ENCODE data around the gene GNPDA1.
"Not testable (repeated sequence)": the region's sequence is repeated elsewhere in the genome, so short reads cannot be mapped to it uniquely, and the experiment has no call there.

Gene GNPDA1

GRCh38 chr5:142012792-142013388 lies at the start of gene GNPDA1:
TSS of gene GNPDA1 (minus strand) at chr5:142013027. CDS start at chr5:142012035, 992 bp downstream.
- peak within 1 kb of the TSS; percentile 68 for H3K4me3 ChIP-seq (ENCODE audit: low read depth, low read length)

DNA sequence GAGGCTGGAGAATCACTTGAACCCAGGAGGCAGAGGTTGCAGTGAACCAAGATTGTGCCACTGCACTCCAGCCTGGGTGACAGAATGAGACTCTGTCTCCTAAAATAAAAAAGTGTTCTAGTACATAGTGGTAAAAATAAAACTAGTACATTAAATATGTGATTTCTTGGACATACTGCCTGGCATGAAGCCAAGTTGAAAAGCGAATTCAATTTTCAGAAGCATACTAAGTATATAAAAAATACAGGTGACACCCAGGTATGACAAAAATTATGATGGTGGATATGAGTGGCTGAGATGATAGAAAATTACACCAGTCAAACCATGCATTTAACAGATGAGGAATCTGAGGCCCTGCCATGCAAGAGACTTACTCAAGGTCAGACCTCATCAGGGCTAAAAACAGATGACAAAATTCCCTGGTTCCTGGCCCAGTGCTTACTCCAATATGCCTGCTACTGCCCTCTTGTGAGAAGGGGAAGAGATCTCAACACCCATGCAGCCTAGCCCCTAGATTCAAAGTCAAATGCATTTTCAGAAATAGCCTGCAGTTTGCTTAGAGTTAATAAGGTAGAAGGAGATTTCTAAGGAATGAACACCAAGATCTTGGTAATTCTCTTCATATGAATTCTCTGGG lies 46.6 kb upstream of the GNPDA1 start:
- H3K4me3 ChIP-seq (ENCODE audit: low read depth, low read length) = no peak overlapping the region

DNA sequence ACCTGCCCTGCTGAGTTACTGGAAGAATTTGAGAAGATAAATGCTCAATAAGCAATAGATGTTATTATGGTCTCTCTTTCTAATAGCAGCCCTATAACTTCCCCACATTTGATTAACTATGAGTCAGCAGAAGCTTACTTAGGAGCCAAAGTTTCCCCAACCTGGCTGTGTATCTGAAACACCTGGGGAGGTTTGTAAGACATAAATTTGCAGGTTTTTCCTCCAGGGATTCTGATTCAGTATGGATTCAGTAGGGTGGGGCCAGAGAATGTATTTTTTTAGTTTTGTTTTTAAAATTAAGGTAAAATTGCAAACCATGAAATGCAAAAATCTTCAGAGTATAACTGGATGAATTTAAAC lies 44.9 kb upstream of the GNPDA1 start:
- H3K4me3 ChIP-seq (ENCODE audit: low read depth, low read length) = no peak overlapping the region

- no peak overlapping the region for H3K4me3 ChIP-seq (ENCODE audit: low read depth, low read length)
These were observed 44.2 kb upstream of the GNPDA1 start for GRCh38 chr5:142056816-142057696.

DNA sequence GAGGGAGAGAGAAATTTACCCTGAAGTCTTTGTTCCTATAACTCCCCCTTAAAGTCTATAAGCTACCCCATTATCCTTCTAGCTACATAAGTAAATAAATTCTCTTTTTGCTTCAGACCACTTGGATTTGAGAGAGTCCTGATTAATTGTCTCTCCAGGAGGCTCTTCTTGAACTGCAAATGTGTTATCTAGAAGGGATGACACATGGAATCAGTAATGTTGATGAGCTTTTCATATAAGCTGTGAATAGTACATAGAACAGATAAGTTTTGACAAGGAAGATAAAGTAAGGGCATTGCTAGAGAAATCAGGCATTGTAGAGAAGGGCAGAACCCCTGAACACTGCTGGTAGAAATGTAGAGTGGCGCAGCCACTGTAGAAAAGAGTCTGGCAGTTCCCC lies 42.5 kb upstream of the GNPDA1 start:
- H3K4me3 ChIP-seq (ENCODE audit: low read depth, low read length) = no peak overlapping the region

GRCh38 chr5:142053426-142054151 lies 40.8 kb upstream of the GNPDA1 start:
- H3K4me3 ChIP-seq (ENCODE audit: low read depth, low read length) = no peak overlapping the region

DNA sequence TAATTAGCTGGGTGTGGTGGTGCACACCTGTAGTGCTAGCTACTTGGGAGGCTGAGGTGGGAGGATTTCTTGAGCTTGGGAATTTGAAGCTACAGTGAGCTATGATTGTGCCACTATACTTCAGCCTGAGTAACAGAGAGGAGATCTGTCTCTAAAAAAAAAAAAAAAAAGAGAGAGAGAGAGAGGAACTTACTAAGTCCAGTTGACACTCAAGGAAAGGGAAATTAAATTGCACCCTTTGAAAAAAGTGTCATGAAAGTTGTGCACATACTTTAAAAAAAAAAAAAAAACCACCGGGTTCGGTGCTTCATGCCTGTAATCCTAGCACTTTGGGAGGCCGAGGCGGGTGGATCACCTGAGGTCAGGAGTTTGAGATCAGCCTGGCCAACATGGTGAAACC lies 39.2 kb upstream of the GNPDA1 start:
- not testable (repeated sequence) for H3K4me3 ChIP-seq (ENCODE audit: low read depth, low read length)

- no peak overlapping the region for H3K4me3 ChIP-seq (ENCODE audit: low read depth, low read length)
These were observed 35.4 kb upstream of the GNPDA1 start for GRCh38 chr5:142048272-142048671.

DNA sequence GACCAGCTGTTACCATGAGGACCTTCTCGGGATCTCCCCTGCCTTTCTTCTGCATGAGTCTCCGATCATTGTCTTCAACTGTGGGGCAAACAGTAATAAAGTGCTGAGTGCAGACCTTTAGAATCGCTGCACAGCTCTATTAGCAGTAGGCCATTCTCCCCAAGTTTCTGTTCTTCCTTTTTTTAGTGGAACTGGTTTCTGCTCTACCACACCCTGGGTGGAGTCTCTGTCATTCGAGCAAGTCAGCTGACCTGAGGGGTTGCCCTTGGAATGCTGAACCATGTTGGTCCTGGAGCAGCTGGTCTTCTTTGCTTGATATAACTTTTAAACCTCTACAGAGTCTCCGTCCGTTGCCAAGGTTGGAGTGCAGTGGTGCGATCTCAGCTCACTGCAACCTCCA lies 33.4 kb upstream of the GNPDA1 start:
- H3K4me3 ChIP-seq (ENCODE audit: low read depth, low read length) = no peak overlapping the region

DNA sequence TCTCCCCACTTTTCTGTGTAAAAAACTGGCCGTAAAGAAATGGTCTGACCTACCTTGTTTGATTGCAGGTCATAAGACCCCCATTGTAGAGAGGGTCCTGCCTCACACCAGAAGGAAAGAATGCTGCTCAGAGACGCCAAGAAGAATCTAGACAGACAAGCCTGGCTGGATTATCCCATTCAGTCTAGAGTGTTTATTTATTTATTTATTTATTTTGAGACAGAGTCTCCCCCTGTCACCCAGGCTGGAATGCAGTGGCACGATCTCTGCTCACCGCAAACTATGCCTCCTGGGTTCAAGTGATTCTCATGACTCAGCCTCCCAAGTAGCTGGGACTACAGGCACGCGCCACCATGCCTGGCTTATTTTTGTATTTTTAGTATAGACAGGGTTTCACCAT lies 28.1 kb upstream of the GNPDA1 start:
- not testable (repeated sequence) for H3K4me3 ChIP-seq (ENCODE audit: low read depth, low read length)

GRCh38 chr5:142040285-142040684 lies 27.5 kb upstream of the GNPDA1 start:
- H3K4me3 ChIP-seq (ENCODE audit: low read depth, low read length) = no peak overlapping the region

- H3K4me3 ChIP-seq (ENCODE audit: low read depth, low read length) = no peak overlapping the region
These were observed 25.9 kb upstream of the GNPDA1 start for GRCh38 chr5:142038735-142039134.

- H3K4me3 ChIP-seq (ENCODE audit: low read depth, low read length) = not testable (repeated sequence)
These were observed 24.8 kb upstream of the GNPDA1 start for GRCh38 chr5:142037599-142037998.

DNA sequence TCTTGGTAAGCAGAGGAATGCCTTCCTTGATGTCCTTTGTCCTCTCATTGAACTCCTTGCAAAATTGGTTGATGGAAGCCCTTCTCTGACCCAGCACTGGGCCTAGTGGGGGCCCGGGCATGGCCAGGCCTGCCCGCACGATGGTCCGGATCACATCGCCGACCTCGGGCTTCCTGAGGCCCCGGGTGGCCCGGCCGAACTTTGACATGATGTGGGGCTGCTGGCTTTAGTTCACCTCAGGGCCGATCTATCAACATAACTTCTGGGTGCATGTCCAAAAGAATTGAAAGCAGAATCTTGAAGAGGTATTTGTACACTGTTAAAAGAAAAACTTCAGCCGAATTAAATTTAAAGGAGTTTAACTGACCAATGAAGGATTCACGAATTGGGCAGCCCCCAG lies 24.1 kb upstream of the GNPDA1 start:
- H3K4me3 ChIP-seq (ENCODE audit: low read depth, low read length) = no peak overlapping the region

DNA sequence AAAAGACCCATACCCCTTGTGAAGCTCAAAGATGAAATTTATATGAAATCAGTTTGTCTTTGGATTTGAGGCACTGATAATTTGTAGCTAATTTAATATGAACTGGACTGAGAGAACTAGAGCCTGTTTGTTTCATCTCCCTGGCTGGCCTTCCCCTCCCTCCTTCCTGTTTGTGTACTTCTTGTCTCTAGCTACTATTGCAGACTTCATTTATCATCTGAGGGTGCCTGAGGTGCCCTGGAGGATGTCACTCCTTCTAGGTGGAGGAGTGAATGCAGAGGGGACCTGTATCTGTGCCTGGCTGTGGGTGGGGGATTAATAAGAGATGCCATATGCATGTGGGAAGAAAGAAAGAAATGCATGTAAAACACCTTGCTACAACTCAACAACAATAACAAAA lies 22.2 kb upstream of the GNPDA1 start:
- H3K4me3 ChIP-seq (ENCODE audit: low read depth, low read length) = no peak overlapping the region

DNA sequence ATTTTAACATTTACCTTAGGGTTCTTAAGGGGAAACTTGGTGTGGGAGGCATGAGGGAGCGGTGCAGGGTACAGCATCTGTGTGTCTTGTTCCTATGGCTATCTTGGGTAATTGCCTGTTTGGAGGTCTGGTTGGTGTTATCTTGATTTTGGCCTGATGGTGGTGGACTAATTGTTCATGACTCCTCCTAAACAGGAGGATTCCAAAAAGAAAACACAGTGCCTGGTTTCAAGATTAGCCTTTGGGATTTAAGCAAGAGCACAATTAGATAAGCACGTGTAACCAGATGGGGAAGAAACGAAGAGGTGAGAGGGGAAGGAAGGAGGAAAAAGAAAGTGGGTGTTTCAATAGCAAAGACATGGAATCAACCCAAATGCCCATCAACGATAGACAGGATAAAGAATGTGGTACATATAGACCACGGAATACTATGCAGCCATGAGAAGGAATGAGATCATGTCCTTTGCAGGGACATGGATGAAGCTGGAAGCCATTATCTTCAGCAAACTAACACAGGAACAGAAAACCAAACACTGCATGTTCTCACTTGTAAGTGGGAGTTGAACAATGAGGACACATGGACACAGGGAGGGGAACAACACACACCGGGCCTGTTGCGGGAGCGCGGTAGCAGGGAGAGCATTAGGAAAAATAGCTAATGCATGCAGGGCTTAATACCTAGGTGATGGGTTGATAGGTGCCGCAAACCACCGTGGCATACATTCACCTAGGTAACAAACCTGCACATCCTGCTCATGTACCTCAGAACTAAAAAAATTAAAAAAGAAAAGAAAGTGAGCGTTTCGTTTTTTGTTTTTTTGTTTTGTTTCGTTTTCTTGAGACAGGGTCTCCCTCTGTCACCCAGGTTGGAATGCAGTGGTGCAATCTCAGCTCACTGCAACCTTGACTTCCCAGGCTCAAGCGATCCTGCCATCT lies 21.1 kb upstream of the GNPDA1 start:
- H3K4me3 ChIP-seq (ENCODE audit: low read depth, low read length) = not testable (repeated sequence)

DNA sequence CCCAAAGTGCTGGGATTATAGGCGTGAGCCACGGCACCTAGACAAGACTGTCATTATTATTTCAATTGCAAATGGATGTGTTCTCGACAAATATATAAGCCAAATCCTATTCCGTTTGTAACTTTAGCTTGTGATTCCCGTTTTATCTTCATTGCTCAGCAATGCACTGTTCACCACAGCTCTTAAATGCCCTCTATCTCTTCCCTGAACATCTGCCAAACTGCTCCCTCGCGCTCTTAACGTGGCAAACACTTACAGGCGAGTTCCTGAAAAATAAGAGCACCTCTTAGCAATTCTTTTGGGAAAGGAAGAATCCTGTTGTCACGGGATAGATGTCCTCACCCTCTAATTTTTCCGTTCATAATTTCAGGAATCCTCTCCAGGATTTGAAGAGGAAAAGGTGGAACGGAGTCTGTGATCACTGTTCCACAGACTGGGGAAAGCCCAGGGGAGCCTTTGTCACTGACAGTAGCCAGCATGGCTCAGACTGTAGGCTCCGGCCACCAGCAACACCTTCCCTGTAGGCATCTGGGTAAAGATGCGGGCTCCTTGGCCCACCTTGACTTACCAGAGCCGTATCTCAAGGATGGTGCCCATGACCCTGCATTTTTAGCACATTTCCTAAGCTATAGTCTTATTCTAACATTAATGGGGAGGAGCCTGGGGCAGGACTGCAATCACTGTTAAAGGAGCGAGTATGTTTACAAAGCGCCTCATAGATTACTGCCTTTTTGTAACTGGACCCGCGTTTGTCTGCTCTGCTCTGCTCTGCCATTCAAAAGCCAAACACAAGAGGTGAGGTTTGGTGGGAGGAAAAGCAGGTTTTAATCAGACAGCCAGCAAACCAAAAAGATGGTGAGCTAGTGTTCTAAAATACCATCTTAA lies 20.2 kb upstream of the GNPDA1 start:
- H3K4me3 ChIP-seq (ENCODE audit: low read depth, low read length) = no peak overlapping the region

DNA sequence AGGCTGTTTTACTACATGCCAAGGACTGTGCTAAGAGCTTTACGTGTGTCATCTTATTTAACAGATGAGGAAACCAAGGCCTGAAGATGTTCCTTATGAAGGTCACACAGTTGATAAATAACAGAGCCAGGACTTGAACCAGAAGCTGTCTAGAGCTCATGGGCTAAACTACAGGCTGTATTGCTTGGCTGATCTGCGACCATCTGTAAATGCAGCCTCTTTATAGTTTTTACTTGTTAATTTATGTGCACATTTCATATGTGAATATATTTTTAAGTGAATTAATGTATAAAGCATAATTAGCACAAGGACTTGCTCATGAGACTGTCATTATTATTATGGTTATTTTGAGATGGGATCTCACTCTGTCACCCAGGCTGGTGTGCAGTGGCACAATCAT lies 19.3 kb upstream of the GNPDA1 start:
- no peak overlapping the region for H3K4me3 ChIP-seq (ENCODE audit: low read depth, low read length)

- H3K4me3 ChIP-seq (ENCODE audit: low read depth, low read length) = no peak overlapping the region
These were observed 12.8 kb upstream of the GNPDA1 start for GRCh38 chr5:142025637-142026036.

All from iPS-11a (cell line).